Measurements from ENCODE around the gene OTOG.

Gene OTOG

GRCh38 chr11:17533778-17534415 lies 13.2 kb upstream of the OTOG start:
- H2AFZ ChIP-seq (ENCODE audit: low read depth) = no peak overlapping the region
- H3K36me3 ChIP-seq (ENCODE audit: insufficient read depth) = no peaks in the 10 kb centered on the region
- no peak for TF ChIP-seq CTCF (conservative IDR thresholded peaks at IDR 0.05; ENCODE audit: low read depth, low read length)
- no peak overlapping the region for H3K4me3 ChIP-seq (IDR thresholded peaks at IDR 0.05; ENCODE audit: insufficient read depth, low read depth, low read length)
- H3K27ac ChIP-seq = no peak overlapping the region
- no peak overlapping the region for H3K9ac ChIP-seq
- H4K20me1 ChIP-seq (ENCODE audit: insufficient read depth) = no peaks in the 10 kb centered on the region
- no peaks in the 10 kb centered on the region; the same call in 1 of the 2 replicates for H3K27me3 ChIP-seq (ENCODE audit: insufficient read depth, low read depth)
- H3K79me2 ChIP-seq (ENCODE audit: insufficient read depth, low read depth) = no peaks in the 10 kb centered on the region
- H3K4me1 ChIP-seq (ENCODE audit: low read depth, poor library complexity, severe bottlenecking) = no peaks in the 10 kb centered on the region
- H3K4me2 ChIP-seq = no peak overlapping the region

- Histone ChIP-seq H2AFZ (ENCODE audit: low read depth) (no peak overlapping the region), H3K27ac (no peak overlapping the region), H3K4me3 (IDR thresholded peaks at IDR 0.05; ENCODE audit: insufficient read depth, low read depth, low read length) (no peak overlapping the region), H3K4me2 (no peak overlapping the region), H3K4me1 (ENCODE audit: low read depth, poor library complexity, severe bottlenecking) (no peaks in the 10 kb centered on the region), H4K20me1 (ENCODE audit: insufficient read depth) (no peaks in the 10 kb centered on the region), H3K36me3 (ENCODE audit: insufficient read depth) (no peaks in the 10 kb centered on the region), H3K9ac (no peak overlapping the region), H3K27me3 (ENCODE audit: insufficient read depth, low read depth) (no peaks in the 10 kb centered on the region), H3K79me2 (ENCODE audit: insufficient read depth, low read depth) (no peaks in the 10 kb centered on the region)
- no peak for TF ChIP-seq CTCF (conservative IDR thresholded peaks at IDR 0.05; ENCODE audit: low read depth, low read length)
These were observed 11.6 kb upstream of the OTOG start for GRCh38 chr11:17535488-17535887.

GRCh38 chr11:17537261-17537660 lies 9.8 kb upstream of the OTOG start:
- TF ChIP-seq CTCF (conservative IDR thresholded peaks at IDR 0.05; ENCODE audit: low read depth, low read length) = no peak
- Histone ChIP-seq H4K20me1 (ENCODE audit: insufficient read depth) (no peaks in the 10 kb centered on the region), H3K27me3 (ENCODE audit: insufficient read depth, low read depth) (no peaks in the 10 kb centered on the region), H2AFZ (ENCODE audit: low read depth) (no peak overlapping the region), H3K4me3 (IDR thresholded peaks at IDR 0.05; ENCODE audit: insufficient read depth, low read depth, low read length) (no peak overlapping the region), H3K4me2 (no peak overlapping the region), H3K79me2 (ENCODE audit: insufficient read depth, low read depth) (no peaks in the 10 kb centered on the region), H3K36me3 (ENCODE audit: insufficient read depth) (no peaks in the 10 kb centered on the region), H3K27ac (no peak overlapping the region), H3K9ac (no peak overlapping the region), H3K4me1 (ENCODE audit: low read depth, poor library complexity, severe bottlenecking) (no peaks in the 10 kb centered on the region)

GRCh38 chr11:17538054-17538453 lies 9.0 kb upstream of the OTOG start:
- H3K4me3 ChIP-seq (IDR thresholded peaks at IDR 0.05; ENCODE audit: insufficient read depth, low read depth, low read length) = no peak overlapping the region
- H3K9ac ChIP-seq = no peak overlapping the region
- H3K79me2 ChIP-seq (ENCODE audit: insufficient read depth, low read depth) = no peaks in the 10 kb centered on the region
- TF ChIP-seq CTCF (conservative IDR thresholded peaks at IDR 0.05; ENCODE audit: low read depth, low read length) = no peak
- H2AFZ ChIP-seq (ENCODE audit: low read depth) = no peak overlapping the region
- no peak overlapping the region for H3K27ac ChIP-seq
- H3K27me3 ChIP-seq (ENCODE audit: insufficient read depth, low read depth) = no peaks in the 10 kb centered on the region
- H3K36me3 ChIP-seq (ENCODE audit: insufficient read depth) = no peaks in the 10 kb centered on the region
- H3K4me1 ChIP-seq (ENCODE audit: low read depth, poor library complexity, severe bottlenecking) = no peaks in the 10 kb centered on the region
- H4K20me1 ChIP-seq (ENCODE audit: insufficient read depth) = no peaks in the 10 kb centered on the region
- H3K4me2 ChIP-seq = no peak overlapping the region

All from KMS-11 (cell line).